ENCODE results near the gene MLLT3.

DNA sequence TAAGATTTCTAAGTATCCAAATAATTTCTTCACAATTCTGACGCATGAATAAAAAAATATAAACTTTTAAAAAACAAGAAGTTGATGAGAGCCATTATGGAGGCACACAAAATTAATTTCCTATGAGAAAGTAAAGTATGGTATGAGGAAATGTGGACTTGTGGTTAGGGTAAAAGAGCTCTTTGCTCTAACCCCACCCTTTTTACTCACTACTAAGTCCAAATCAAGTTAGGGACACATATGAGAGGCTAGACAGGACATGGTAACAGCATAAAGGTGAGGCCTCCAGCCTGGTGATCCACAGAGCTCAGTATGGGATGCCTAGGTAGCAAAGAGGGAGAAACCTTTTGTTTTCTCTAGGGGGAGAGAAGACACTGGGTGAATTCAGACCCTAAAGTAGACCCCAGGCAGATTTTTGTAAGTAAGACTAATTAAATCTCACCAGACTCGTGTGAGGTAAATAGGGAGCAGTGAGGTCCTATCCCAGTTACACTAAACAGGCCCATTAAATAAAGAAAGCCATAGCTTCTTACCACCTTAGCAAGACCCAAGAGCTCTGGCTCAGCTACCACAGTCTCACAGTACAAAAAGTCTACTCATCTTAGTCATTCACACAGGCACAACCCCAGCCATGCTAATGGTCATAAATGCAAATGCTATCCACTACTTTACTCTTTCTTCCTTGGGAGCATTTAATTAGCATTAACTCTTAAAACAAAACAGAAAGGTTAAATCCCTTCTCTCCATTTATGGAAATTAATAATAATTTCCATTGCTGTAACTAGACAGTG, 42.6 kb downstream of the MLLT3 start:
- TF ChIP-seq, protein P1, sequence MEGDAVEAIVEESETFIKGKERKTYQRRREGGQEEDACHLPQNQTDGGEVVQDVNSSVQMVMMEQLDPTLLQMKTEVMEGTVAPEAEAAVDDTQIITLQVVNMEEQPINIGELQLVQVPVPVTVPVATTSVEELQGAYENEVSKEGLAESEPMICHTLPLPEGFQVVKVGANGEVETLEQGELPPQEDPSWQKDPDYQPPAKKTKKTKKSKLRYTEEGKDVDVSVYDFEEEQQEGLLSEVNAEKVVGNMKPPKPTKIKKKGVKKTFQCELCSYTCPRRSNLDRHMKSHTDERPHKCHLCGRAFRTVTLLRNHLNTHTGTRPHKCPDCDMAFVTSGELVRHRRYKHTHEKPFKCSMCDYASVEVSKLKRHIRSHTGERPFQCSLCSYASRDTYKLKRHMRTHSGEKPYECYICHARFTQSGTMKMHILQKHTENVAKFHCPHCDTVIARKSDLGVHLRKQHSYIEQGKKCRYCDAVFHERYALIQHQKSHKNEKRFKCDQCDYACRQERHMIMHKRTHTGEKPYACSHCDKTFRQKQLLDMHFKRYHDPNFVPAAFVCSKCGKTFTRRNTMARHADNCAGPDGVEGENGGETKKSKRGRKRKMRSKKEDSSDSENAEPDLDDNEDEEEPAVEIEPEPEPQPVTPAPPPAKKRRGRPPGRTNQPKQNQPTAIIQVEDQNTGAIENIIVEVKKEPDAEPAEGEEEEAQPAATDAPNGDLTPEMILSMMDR (IDR thresholded peaks at IDR 0.05; ENCODE audit: extremely low read depth in 1 of 2, insufficient read depth in 1 of 2, low read depth in 1 of 2, low read length in 2 of 2): no peak
- TF ChIP-seq POLR2AphosphoS5 (IDR thresholded peaks at IDR 0.05; ENCODE audit: insufficient read depth, low read depth, low read length): no peak
- TF ChIP-seq POLR2A (IDR thresholded peaks at IDR 0.05; ENCODE audit: low read depth, low read length): no peak
- no peak for TF ChIP-seq EZH2 (IDR thresholded peaks at IDR 0.05; ENCODE audit: borderline replicate concordance, low read depth, low read length, severe bottlenecking)

Measured in endothelial cell of umbilical vein (primary cell).